ENCODE results near the gene ZNF709.
A peak's percentile ranks its signal among the peaks of the same experiment; 100 is the strongest.
"Not testable (repeated sequence)": the region's sequence is repeated elsewhere in the genome, so short reads cannot be mapped to it uniquely, and the experiment has no call there.

ZNF709 gene

GRCh38 chr19:12450844-12451243, 33.8 kb downstream of the ZNF709 start:
- DNase-seq = no peak

- DNase-seq = no peak
Observed at GRCh38 chr19:12448808-12449207, 35.8 kb downstream of the ZNF709 start.

- DNase-seq = peak; percentile 89 to 96
Observed at GRCh38 chr19:12440541-12441316, 43.9 kb downstream of the ZNF709 start, which contains the start of gene ZNF443. Gene ZNF443 (minus strand): TSS chr19:12441021. CDS start chr19:12440914, 107 bp downstream.

- not testable (repeated sequence) for DNase-seq
Observed at GRCh38 chr19:12439686-12440540, 44.7 kb downstream of the ZNF709 start.

- not testable (repeated sequence) for DNase-seq
Observed at GRCh38 chr19:12430726-12431299, 53.8 kb downstream of the ZNF709 start.

GRCh38 chr19:12425888-12426274, 58.7 kb downstream of the ZNF709 start:
- no peak for DNase-seq

- DNase-seq = no peak
Observed at GRCh38 chr19:12425236-12425887, 59.3 kb downstream of the ZNF709 start.

GRCh38 chr19:12417273-12417672, 67.3 kb downstream of the ZNF709 start:
- DNase-seq = not testable (repeated sequence)

- no peak for DNase-seq
Observed at GRCh38 chr19:12411893-12412292, 72.7 kb downstream of the ZNF709 start.

All from SW 1271 (cell line).